Activated CD8-positive, alpha-beta T cell treated with anti-CD3 and anti-CD28 coated beads for 36 hours (primary cell): ENCODE results near the gene MOB3B. TPM values are rescaled to one million over a fixed set of nuclear protein-coding genes. Genes with fewer than 3 reads are reported as not detected.

Experiments used
- ATAC-seq: fragments of 200-7000 bp; cut with Tn5 transposase; one replicate; pipeline ENCODE4 v1.10.0; 2021; ENCODE audit warnings: mild to moderate bottlenecking, moderate library complexity
- CTCF ChIA-PET: fragments of 350-600 bp; sonication (Branson Sonifier 250); formaldehyde crosslinking; loops from one replicate; lab custom pipeline; 2021; ENCODE audit warnings: antibody characterized with exemption; lab: Charles Lee
- POLR2A ChIA-PET: fragments of 350-600 bp; sonication (Branson Sonifier 250); formaldehyde crosslinking; loops from one replicate; lab custom pipeline; 2021; ENCODE audit warnings: antibody characterized with exemption; lab: Charles Lee
- DNase-seq: peaks from one replicate; pipeline ENCODE4 v3.0.0-alpha.2; 2020
- H3K27ac Mint-ChIP-seq: one replicate; pipeline ENCODE4 v1.8.0; 2021; ENCODE audit warnings: mild to moderate bottlenecking, mixed read lengths
- H3K27me3 Mint-ChIP-seq: one replicate; pipeline ENCODE4 v1.8.0; 2021; ENCODE audit warnings: mixed read lengths
- H3K36me3 Mint-ChIP-seq: one replicate; pipeline ENCODE4 v1.8.0; 2021; ENCODE audit warnings: low read depth, mixed read lengths
- H3K4me1 Mint-ChIP-seq: one replicate; pipeline ENCODE4 v1.8.0; 2021; ENCODE audit warnings: low read depth, mixed read lengths
- H3K4me3 Mint-ChIP-seq: one replicate; pipeline ENCODE4 v1.8.0; 2021; ENCODE audit warnings: mild to moderate bottlenecking, moderate library complexity, mixed read lengths
- H3K9me3 Mint-ChIP-seq: one replicate; pipeline ENCODE4 v1.8.0; 2021; ENCODE audit warnings: mixed read lengths
- CTCF ChIP-seq: fragments of 200-600 bp; IDR thresholded peaks from one replicate; pipeline ENCODE4 v1.8.0; 2022; ENCODE audit warnings: antibody characterized with exemption, mild to moderate bottlenecking
- intact Hi-C: fragments of 100-400 bp; cut with micrococcal nuclease; formaldehyde crosslinking; loops from one replicate; pipeline ENCODE4 v1.10.0; 2022
- total RNA-seq, 2 experiments: library from RNA; stranded (reverse); gene quantifications; one replicate each; pipeline ENCODE4 v1.2.3, GENCODE V29; 2021

MOB3B gene
- total RNA-seq, 2 experiments from 2014 or later, result 0.47 to 0.67 TPM

GRCh38 chr9:27499451-27499850 is 30.2 kb downstream of the MOB3B start:
- H3K4me3 Mint-ChIP-seq, result no peak overlapping the region
- no peak for TF ChIP-seq CTCF
- DNase-seq (no peak), ATAC-seq (peak; percentile 82)
- intact Hi-C loops, result no loop called here
- peaks cover 9% of the 10 kb centered on the region for H3K4me1 Mint-ChIP-seq
- ChIA-PET POLR2A (no interaction called here), CTCF (no interaction called here)
- peaks cover 4% of the 10 kb centered on the region for H3K27me3 Mint-ChIP-seq
- H3K36me3 Mint-ChIP-seq, result no peaks in the 10 kb centered on the region
- no peak overlapping the region for H3K27ac Mint-ChIP-seq
- H3K9me3 Mint-ChIP-seq, result no peaks in the 10 kb centered on the region

GRCh38 chr9:27497883-27498417 is 31.7 kb downstream of the MOB3B start:
- peaks cover 4% of the 10 kb centered on the region for H3K9me3 Mint-ChIP-seq
- POLR2A ChIA-PET, result no interaction called here
- DNase-seq, result no peak
- peaks cover 6% of the 10 kb centered on the region for H3K27me3 Mint-ChIP-seq
- intact Hi-C loops, result no loop called here
- CTCF ChIA-PET, result no interaction called here
- peaks cover 4% of the 10 kb centered on the region for H3K36me3 Mint-ChIP-seq
- TF ChIP-seq CTCF, result no peak
- ATAC-seq, result no peak
- no peak overlapping the region for H3K4me3 Mint-ChIP-seq
- no peak overlapping the region for H3K27ac Mint-ChIP-seq
- peaks cover 9% of the 10 kb centered on the region for H3K4me1 Mint-ChIP-seq

GRCh38 chr9:27496135-27496504 is 33.5 kb downstream of the MOB3B start:
- DNase-seq (no peak), ATAC-seq (no peak)
- intact Hi-C loops, result no loop called here
- H3K4me3 Mint-ChIP-seq, result no peak overlapping the region
- H3K36me3 Mint-ChIP-seq, result peaks cover 4% of the 10 kb centered on the region
- H3K9me3 Mint-ChIP-seq, result peaks cover 4% of the 10 kb centered on the region
- CTCF ChIA-PET, result no interaction called here
- POLR2A ChIA-PET, result no interaction called here
- H3K4me1 Mint-ChIP-seq, result peaks cover 9% of the 10 kb centered on the region
- no peak for TF ChIP-seq CTCF
- H3K27ac Mint-ChIP-seq, result no peak overlapping the region
- peaks cover 4% of the 10 kb centered on the region for H3K27me3 Mint-ChIP-seq

GRCh38 chr9:27495480-27496134 is 34.0 kb downstream of the MOB3B start:
- intact Hi-C loops, result no loop called here
- peaks cover 4% of the 10 kb centered on the region for H3K36me3 Mint-ChIP-seq
- no peak for TF ChIP-seq CTCF
- no peak overlapping the region for H3K27ac Mint-ChIP-seq
- ATAC-seq (no peak), DNase-seq (no peak)
- no peak overlapping the region for H3K4me3 Mint-ChIP-seq
- CTCF ChIA-PET, result no interaction called here
- H3K9me3 Mint-ChIP-seq, result peaks cover 4% of the 10 kb centered on the region
- POLR2A ChIA-PET, result no interaction called here
- H3K4me1 Mint-ChIP-seq, result peaks cover 9% of the 10 kb centered on the region
- peaks cover 2% of the 10 kb centered on the region for H3K27me3 Mint-ChIP-seq

- intact Hi-C loops, result no loop called here
- peaks cover 7% of the 10 kb centered on the region for H3K4me1 Mint-ChIP-seq
- H3K27ac Mint-ChIP-seq, result no peak overlapping the region
- peaks cover 4% of the 10 kb centered on the region for H3K36me3 Mint-ChIP-seq
- POLR2A ChIA-PET, result no interaction called here
- DNase-seq (no peak), ATAC-seq (no peak)
- no peak for TF ChIP-seq CTCF
- H3K9me3 Mint-ChIP-seq, result peaks cover 4% of the 10 kb centered on the region
- CTCF ChIA-PET, result no interaction called here
- peaks cover 2% of the 10 kb centered on the region for H3K27me3 Mint-ChIP-seq
- no peak overlapping the region for H3K4me3 Mint-ChIP-seq
These were observed 38.5 kb downstream of the MOB3B start for GRCh38 chr9:27491154-27491553.
